Astrocyte of the cerebellum (primary cell): ENCODE measurements around the gene CENPP.

Experiments used
- DNase-seq: peaks from one replicate; pipeline ENCODE4 v3.0.0-alpha.2; 2011; ENCODE audit warnings: low read depth
- H3K4me3 ChIP-seq: 2 replicates; pipeline ENCODE4 v1.5.1; 2011; ENCODE audit warnings: mild to moderate bottlenecking, low read depth, low read length, moderate library complexity
- in situ Hi-C: cut with HindIII; loops from 2 replicates; pipeline ENCODE4 v1.10.0; 2017; ENCODE audit warnings: low sequenced_read_pairs
- TF ChIP-seq, protein P1 (sequence below): IDR thresholded peaks from 2 replicates; pipeline ENCODE4 v1.5.1; 2012; ENCODE audit warnings: low read length, low read depth, moderate library complexity, mild to moderate bottlenecking; ENCODE audit errors: missing control alignments

CENPP gene

GRCh38 chr9:92312887-92313623 lies 12.7 kb upstream of the CENPP start:
- no peak for DNase-seq
- in situ Hi-C loops = no loop called here
- TF ChIP-seq, protein P1, sequence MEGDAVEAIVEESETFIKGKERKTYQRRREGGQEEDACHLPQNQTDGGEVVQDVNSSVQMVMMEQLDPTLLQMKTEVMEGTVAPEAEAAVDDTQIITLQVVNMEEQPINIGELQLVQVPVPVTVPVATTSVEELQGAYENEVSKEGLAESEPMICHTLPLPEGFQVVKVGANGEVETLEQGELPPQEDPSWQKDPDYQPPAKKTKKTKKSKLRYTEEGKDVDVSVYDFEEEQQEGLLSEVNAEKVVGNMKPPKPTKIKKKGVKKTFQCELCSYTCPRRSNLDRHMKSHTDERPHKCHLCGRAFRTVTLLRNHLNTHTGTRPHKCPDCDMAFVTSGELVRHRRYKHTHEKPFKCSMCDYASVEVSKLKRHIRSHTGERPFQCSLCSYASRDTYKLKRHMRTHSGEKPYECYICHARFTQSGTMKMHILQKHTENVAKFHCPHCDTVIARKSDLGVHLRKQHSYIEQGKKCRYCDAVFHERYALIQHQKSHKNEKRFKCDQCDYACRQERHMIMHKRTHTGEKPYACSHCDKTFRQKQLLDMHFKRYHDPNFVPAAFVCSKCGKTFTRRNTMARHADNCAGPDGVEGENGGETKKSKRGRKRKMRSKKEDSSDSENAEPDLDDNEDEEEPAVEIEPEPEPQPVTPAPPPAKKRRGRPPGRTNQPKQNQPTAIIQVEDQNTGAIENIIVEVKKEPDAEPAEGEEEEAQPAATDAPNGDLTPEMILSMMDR = no peak
- H3K4me3 ChIP-seq = no peak overlapping the region

- no peak overlapping the region for H3K4me3 ChIP-seq
- TF ChIP-seq, protein P1 = no peak
- no peak for DNase-seq
- in situ Hi-C loops = no loop called here
Observed at GRCh38 chr9:92313624-92314012, 12.1 kb upstream of the CENPP start.

DNA sequence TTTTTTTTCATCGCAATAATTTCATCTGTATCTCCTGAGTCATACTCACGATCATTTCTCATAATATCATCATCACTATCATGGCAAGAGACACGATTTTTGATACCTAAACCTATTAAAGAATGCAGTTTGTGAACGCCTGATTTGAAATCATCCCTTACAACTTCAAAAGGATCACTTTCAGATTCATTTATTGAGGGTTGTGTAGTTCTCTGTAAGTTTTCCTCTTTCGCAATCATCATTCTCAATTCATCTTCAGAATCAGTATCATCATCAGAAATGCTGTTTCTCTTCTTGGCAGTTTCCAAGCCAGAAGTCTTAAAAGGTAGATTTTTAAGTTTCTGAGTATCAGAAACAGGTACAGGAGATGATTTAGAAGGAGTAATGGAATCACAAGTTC lies 10.3 kb upstream of the CENPP start:
- no peak for DNase-seq
- in situ Hi-C loops = no loop called here
- no peak overlapping the region for H3K4me3 ChIP-seq
- TF ChIP-seq, protein P1 = no peak

DNA sequence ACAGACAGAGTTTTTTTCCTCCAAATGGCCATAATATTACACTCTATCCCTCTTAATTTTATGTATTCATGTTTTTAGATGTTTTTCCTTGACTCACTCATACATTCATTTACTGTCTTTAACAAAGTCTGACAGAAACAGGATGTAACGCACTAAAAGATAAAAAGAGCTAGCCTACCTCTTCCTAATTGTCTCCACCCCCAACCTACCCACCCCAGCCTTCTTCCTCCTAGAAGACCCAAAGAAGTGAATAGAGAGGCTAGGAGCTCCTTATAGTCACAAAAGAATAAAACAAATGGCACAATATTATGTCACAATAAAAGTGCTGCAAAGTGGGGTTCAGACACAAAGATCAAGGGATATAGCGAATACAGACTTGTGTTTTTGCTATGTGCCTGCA lies 1.3 kb upstream of the CENPP start:
- peak overlapping the region; percentile 90 for H3K4me3 ChIP-seq
- no peak for DNase-seq
- TF ChIP-seq, protein P1 = no peak
- in situ Hi-C loops = no loop called here

DNA sequence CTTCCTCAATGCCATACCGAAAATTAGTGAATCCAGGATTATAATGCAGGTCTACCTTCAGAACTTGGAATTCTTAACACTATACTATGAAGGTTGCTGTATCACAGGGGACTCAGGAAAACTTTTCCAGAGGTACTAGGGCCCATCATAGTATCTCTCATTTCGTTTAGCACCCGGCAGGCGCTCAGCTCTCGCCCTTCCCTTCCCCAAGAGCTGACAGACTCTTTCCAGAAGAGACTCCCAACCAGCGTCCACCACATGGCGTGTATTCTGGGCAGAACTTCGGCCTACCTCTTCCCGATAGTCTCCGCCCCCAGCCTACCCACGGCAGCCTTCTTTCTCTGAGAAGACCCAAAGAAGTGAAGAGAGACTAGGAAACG lies 874 bp upstream of the CENPP start:
- TF ChIP-seq, protein P1 = no peak
- DNase-seq = no peak
- in situ Hi-C loops = no loop called here
- peak overlapping the region; percentile 90 for H3K4me3 ChIP-seq

- peak overlapping the region; percentile 90 for H3K4me3 ChIP-seq
- in situ Hi-C loops = no loop called here
- TF ChIP-seq, protein P1 = no peak
- no peak for DNase-seq
Observed at GRCh38 chr9:92325991-92326500, 293 bp downstream of the CENPP start.
